ENCODE measurements around the gene RANBP1.

RANBP1 gene

DNA sequence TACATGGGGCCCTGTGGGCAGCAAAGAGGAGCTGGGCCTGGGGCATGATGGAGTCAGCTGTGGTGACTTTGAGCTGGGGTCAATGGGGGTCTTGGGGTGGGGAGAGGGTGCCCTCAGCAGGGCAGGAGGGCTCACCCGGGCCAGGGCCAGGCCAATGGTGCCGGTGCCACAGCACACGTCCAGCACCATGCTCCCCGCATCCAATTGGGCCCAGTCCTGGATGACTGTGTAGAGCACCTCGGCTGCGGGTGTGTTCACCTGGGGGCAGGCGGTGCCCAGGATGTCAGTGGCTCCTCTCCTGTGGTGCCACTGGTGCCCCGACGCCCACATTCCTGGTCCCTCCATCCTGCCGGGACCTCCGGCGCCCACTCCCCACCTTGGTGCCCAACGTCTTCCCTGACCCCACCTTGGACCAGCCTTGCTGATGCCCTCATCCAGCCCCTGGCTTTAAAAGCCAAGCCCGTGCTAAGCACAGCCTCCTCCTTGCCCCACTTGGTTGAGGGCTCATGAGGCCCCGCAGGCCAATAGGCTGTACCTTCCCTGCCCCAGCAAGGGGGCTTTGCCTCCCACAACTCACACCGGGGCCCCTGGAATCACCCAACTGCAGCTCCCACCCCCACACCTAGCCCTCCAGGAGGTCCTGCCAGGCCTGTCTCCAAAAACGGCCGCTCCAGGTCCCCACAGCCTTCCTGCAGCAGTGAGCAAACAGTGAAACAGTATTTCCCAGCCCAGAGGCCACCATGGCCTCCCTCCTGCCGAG lies 2.2 kb upstream of the RANBP1 start:
- TF ChIP-seq, protein P1, sequence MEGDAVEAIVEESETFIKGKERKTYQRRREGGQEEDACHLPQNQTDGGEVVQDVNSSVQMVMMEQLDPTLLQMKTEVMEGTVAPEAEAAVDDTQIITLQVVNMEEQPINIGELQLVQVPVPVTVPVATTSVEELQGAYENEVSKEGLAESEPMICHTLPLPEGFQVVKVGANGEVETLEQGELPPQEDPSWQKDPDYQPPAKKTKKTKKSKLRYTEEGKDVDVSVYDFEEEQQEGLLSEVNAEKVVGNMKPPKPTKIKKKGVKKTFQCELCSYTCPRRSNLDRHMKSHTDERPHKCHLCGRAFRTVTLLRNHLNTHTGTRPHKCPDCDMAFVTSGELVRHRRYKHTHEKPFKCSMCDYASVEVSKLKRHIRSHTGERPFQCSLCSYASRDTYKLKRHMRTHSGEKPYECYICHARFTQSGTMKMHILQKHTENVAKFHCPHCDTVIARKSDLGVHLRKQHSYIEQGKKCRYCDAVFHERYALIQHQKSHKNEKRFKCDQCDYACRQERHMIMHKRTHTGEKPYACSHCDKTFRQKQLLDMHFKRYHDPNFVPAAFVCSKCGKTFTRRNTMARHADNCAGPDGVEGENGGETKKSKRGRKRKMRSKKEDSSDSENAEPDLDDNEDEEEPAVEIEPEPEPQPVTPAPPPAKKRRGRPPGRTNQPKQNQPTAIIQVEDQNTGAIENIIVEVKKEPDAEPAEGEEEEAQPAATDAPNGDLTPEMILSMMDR (IDR thresholded peaks at IDR 0.05; ENCODE audit: low read depth, low read length, missing control alignments) = no peak
- H3K4me3 ChIP-seq (ENCODE audit: low read depth, low read length) = no peak overlapping the region
- DNase-seq (ENCODE audit: low read depth) = no peak

DNA sequence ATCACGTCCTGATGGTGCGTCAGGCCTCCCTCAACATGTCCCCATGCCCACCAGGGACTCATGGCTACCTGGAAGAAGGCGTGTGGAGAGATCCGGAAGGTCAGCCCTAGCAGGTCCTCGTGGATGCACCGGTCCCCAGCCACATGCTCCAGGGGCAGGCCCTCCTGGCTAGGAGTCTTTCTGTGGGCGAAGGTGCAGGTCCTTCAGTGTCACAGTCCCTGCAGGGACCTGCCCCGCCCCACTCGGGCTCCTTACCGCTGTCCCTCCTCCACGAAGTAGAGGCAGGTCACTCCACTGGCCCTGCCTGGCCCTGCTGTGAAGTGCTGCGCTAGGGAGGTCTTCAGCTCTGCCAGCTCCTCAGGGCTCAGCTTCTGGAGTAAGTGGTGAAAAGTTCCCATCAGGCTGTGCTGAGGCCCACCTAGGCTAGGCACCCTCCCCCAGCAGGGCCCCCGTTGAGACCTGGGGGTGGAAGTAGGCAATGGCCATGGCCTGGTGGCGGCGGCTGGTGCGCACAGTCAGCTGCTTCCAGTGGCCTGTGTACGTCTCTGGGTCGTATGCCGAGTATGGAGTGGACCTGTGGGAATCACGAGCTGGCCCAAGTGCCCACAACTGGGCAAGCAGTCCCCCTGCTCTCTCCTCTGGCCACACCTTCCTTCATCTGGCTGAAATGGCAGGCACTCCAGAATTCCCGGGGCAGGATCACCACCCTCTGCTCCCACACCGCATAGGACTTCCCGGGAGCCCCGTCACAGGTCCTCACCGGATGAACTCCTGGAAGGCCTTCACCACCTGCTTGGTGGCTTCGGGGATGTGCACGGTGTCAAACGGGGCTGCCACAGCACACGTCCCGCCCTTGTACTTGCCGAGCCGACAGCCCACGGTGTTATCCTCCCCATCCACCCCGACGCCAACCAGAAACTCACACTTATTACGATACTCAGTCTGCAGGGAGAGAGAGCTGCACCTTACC lies 1.1 kb upstream of the RANBP1 start:
- TF ChIP-seq, protein P1 (IDR thresholded peaks at IDR 0.05; ENCODE audit: low read depth, low read length, missing control alignments) = no peak
- DNase-seq (ENCODE audit: low read depth) = no peak
- H3K4me3 ChIP-seq (ENCODE audit: low read depth, low read length) = no peak overlapping the region

DNA sequence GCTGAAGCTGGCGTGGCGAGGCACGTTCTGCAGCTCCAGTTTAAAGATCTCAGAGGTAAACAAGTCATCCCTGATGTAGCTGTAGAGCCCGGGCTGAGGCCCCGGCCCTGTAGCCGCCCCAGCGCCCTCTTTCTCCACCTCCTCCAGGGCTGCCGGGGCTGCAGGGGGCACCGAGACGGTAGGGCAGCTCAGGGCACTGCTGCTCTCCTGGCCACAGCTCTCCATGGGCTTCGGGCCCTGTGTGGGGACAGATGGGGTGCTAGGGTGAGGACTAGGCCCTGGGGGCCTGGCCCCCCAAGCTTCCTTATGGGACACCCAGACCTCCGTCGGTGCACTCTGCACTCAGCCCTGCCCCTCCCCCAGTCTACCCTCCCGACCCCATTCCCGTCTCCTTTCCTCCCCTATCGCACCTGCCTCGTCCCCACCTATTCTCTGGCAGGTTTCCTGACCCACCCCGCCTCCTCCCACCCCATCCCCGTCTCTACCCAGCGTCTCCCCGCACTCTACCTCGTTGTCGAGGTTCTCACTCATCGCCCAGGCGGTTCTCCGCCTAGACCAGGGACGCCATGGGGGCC lies 559 bp downstream of the RANBP1 start:
- TF ChIP-seq, protein P1 (IDR thresholded peaks at IDR 0.05; ENCODE audit: low read depth, low read length, missing control alignments) = no peak
- H3K4me3 ChIP-seq (ENCODE audit: low read depth, low read length) = peak overlapping the region; percentile 96
- DNase-seq (ENCODE audit: low read depth) = no peak

DNA sequence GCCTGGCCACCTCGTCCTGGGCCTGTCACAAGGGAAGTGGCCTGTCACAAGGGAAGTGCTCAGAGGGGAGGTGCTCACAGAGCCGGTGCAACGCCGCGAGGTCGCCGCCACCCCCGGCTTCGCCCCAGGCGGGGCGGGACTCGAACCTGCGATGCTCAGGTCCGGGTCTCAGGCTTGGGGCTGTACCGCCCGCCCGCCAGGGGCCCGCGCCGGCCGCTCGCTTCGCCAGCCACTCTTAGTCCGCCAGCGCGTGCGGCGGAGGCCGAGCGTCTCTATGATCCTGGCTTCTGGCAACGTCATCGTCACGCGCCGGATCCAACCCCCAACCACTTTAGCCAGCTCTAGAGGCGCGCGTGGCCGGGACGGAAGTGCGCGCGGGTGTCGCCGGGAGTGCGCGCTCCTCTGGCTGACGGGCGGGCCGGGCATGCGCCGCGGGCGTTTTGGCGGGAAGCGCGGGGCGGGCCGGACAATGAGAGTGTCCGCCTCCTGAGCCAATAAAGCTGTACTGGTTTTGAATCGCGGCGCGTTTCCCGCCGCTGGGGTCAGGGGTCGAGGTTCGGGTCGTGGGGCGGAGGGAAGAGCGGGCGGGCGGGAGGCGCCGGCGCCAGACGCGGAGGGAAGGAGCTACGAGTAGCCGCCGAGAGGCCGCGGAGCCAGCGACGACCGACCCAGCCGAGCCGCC lies 1.2 kb downstream of the RANBP1 start, which contains the start of gene TRMT2A:
TRMT2A (minus strand) TSS at position 276 of the 682 bp plus-strand sequence. CDS start 320 bp downstream, outside the sequence.
- TF ChIP-seq, protein P1 (IDR thresholded peaks at IDR 0.05; ENCODE audit: low read depth, low read length, missing control alignments) = no peak
- peak; percentile 91 for DNase-seq (ENCODE audit: low read depth)
- H3K4me3 ChIP-seq (ENCODE audit: low read depth, low read length) = peak within 1 kb of the TSS; percentile 96

DNA sequence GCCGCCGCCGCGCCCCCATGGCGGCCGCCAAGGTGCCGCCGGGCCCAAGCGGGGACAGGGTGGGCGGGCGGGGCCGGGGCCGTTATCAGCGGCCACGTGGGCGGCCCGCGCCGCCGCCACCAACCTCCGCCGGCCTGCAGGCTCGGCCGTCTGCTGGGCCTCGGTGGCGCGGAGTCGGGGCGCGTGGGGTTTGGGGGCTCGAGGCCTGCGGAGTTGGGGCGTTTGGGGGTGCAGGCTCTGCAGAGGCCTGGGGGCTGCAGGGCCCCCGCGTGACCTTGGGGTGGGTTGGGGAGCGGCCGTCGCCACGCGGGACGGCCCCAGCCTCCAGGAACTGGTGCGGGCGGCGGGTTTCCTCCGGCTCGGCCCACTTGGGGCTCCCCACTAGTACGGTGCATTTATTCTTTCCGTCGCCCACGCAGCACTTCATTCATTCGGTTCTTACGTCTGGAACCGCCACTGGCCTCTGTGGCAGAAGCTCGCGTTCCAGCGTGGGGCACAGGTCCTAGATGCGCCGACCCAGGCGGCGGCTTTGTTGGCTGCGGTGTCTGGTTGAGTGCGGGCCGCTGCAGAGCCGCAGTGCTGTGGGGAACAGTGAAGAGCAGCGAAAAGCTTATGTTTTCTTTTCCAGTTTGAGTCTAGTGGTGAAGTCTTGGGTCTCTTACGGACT lies 1.9 kb downstream of the RANBP1 start:
- TF ChIP-seq, protein P1 (IDR thresholded peaks at IDR 0.05; ENCODE audit: low read depth, low read length, missing control alignments) = no peak
- DNase-seq (ENCODE audit: low read depth) = no peak
- H3K4me3 ChIP-seq (ENCODE audit: low read depth, low read length) = peak overlapping the region; percentile 96
